Kidney epithelial cell (primary cell): ENCODE data around the gene TGM6. TPM values are rescaled to one million over a fixed set of nuclear protein-coding genes. Genes with fewer than 3 reads are reported as not detected.

Experiments
- DNase-seq: peaks from one replicate; pipeline ENCODE4 v3.0.0-alpha.2; 2010; ENCODE audit warnings: low read depth
- H3K27me3 ChIP-seq: 2 replicates; pipeline ENCODE4 v1.6.0; 2011; ENCODE audit warnings: low read length; ENCODE audit not compliant: control insufficient read depth, insufficient read depth
- H3K36me3 ChIP-seq: 2 replicates; pipeline ENCODE4 v1.5.1; 2011; ENCODE audit warnings: low read length; ENCODE audit not compliant: control insufficient read depth, insufficient read depth
- H3K4me3 ChIP-seq: 2 replicates; pipeline ENCODE4 v1.5.1; 2011; ENCODE audit warnings: low read depth, mild to moderate bottlenecking, control low read depth, low read length
- total RNA-seq: library from RNA; depleted of rRNA; stranded (reverse); fragments of >200 nt; gene quantifications from 2 replicates; pipeline ENCODE4 v1.2.3, GENCODE V29; 2015
- TF ChIP-seq, protein P1 (sequence below): IDR thresholded peaks from 2 replicates; pipeline ENCODE4 v1.5.1; 2011; ENCODE audit warnings: mild to moderate bottlenecking, moderate library complexity, low read length, control low read depth, inconsistent platforms; ENCODE audit not compliant: insufficient read depth, poor library complexity, severe bottlenecking

The TGM6 gene
- total RNA-seq, 1 donor from 2014 or later = not detected

DNA sequence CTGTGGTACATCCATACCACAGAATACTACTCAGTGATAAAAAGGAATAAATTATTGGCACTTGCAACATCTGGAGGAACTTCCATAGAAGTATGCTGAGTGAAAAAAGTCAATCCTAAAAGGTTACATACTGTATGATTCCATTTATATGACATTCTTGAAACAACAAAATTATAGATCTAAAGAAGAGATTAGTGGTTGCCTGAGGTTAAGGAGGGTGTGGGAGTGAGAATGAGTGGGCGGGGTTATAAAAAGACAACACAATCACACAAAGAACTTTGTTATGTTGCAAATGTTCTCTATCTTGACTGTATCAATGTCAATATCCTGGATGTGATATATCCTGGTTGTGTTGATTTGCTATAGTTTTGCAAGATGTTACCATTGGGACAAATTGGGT, 68.7 kb downstream of the TGM6 start:
- TF ChIP-seq, protein P1, sequence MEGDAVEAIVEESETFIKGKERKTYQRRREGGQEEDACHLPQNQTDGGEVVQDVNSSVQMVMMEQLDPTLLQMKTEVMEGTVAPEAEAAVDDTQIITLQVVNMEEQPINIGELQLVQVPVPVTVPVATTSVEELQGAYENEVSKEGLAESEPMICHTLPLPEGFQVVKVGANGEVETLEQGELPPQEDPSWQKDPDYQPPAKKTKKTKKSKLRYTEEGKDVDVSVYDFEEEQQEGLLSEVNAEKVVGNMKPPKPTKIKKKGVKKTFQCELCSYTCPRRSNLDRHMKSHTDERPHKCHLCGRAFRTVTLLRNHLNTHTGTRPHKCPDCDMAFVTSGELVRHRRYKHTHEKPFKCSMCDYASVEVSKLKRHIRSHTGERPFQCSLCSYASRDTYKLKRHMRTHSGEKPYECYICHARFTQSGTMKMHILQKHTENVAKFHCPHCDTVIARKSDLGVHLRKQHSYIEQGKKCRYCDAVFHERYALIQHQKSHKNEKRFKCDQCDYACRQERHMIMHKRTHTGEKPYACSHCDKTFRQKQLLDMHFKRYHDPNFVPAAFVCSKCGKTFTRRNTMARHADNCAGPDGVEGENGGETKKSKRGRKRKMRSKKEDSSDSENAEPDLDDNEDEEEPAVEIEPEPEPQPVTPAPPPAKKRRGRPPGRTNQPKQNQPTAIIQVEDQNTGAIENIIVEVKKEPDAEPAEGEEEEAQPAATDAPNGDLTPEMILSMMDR = no peak
- Histone ChIP-seq H3K4me3 (no peak overlapping the region), H3K27me3 (peaks cover 2% of the 10 kb centered on the region), H3K36me3 (no peaks in the 10 kb centered on the region)
- DNase-seq = no peak

DNA sequence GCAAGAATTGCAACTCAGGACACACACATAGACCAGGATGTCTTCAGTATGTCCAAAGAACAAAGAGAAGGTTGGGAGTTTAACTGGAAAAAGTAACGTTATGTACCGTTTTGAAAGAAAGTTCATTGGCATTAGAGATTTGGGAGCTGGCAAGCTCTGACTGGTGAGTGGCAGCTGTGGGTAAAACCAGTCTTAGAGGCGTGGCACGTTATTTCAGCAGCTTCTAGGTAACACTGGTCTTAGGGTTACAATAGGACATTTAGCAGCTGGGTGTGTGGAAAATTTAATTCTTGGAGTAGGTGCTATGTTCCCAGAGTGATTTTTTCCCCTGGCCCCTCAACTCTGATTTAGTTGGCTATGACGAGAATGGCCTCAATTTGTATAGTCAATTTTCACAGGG, 70.7 kb downstream of the TGM6 start:
- no peak overlapping the region for H3K4me3 ChIP-seq
- peaks cover 2% of the 10 kb centered on the region for H3K27me3 ChIP-seq
- TF ChIP-seq, protein P1 = no peak
- H3K36me3 ChIP-seq = no peaks in the 10 kb centered on the region
- DNase-seq = no peak

DNA sequence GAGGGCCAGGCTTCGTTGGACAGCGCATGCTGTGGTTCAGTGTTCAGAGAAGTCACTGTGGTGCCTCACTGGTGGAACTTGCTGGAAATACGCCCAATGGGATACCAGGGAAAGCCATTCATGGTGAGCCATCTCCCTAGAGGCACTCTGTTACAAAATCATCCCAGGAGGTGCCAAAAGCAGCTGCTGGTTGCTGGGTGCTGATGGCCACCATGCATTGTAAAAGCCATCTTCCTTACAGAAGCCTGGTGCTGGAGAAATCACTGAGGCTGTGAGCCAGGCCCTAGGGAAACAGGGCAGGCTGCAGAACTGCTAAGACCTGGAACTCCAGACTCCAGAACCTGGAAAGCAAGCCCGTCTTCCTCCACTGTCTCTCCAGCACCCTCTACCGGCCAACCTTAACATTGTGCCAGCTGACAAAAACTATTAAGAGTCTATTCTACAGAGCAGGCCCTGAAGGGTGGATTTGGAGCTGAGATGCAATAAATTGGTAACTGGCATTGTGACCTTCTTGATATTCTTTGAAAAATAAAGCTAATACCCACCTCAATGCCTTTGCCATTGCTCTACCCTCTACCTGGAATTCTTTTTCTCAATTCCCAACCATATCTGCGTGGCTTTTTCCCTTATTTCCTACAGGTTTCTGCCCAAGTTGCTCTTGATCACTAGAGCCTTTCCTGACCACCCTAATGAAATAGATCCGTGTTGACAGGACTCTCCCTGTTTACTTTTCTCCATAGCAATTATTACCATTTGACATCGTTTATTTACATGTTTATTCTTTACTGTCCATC, 71.4 kb downstream of the TGM6 start:
- Histone ChIP-seq H3K27me3 (peaks cover 2% of the 10 kb centered on the region), H3K36me3 (no peaks in the 10 kb centered on the region), H3K4me3 (no peak overlapping the region)
- peak; percentile 5 for DNase-seq
- TF ChIP-seq, protein P1 = peak; percentile 90

DNA sequence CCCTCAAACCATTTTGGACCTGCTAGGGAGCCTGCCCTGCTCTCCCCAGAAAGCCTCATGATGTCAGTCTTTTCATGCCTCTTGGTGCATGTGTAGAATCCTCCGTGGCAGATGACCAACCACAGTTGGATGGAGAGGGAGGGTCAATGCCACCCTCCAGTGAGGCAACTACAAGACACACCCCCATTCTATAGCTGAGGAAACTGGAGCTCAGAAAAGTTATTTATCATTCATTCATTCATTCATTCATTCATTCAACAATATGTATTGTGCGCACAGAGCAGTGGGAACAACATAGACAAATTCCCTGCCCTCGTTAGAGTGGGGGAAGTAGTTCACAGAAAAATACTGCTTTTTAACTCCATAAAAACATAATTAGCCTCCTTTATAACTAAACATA, 73.1 kb downstream of the TGM6 start:
- H3K27me3 ChIP-seq = peaks cover 2% of the 10 kb centered on the region
- TF ChIP-seq, protein P1 = no peak
- DNase-seq = no peak
- H3K4me3 ChIP-seq = no peak overlapping the region
- H3K36me3 ChIP-seq = no peaks in the 10 kb centered on the region

DNA sequence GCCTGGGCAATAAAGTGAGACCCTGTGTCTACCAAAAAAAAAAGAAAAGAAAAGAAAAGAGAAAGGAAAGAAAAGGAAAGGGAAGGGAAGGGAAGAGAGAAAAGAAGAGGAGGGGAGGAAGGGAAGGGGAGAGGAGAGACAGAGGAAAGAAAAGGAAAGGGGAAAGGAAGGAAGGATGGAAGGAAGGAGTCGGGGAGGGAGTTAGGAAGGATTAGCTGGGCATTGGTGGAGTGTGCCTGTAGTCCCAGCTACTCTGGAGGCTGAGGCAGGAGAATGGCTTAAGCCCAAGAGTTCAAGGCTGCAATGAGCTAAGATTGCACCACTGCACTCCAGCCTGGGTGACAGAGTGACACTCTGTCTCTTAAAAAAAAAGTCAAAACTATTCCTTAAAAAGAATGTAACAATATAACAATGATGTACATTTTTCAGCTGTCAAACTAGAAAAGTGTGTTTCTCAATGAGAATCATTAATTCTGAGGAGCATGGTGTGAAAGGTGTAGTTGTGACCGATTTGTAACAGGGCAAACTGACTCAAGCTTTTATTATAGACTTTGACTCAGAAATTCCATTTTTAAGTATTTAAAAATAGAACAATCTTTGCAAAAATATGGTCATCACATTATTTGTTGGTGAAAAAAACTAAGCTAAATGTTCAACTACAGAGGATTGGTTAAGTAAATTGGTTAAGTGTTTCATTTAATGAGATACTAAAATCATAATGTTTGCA, 75.2 kb downstream of the TGM6 start:
- DNase-seq = no peak
- TF ChIP-seq, protein P1 = no peak
- H3K36me3 ChIP-seq = no peaks in the 10 kb centered on the region
- no peak overlapping the region for H3K4me3 ChIP-seq
- H3K27me3 ChIP-seq = peaks cover 2% of the 10 kb centered on the region
